ENCODE measurements around the gene INSYN2A.

GRCh38 chr10:127236266-127236665 lies 39.9 kb upstream of the INSYN2A start:
- TF ChIP-seq NBN (conservative IDR thresholded peaks at IDR 0.05) (no peak), CHD4 (IDR thresholded peaks at IDR 0.05; ENCODE audit: borderline replicate concordance, low read length) (no peak), PLSCR1 (CRISPR knock-in tag; IDR thresholded peaks at IDR 0.05; ENCODE audit: borderline replicate concordance) (no peak), SP1 (IDR thresholded peaks at IDR 0.05) (no peak), SP1 (CRISPR knock-in tag; IDR thresholded peaks at IDR 0.05) (no peak), CTCF (CRISPR knock-in tag; IDR thresholded peaks at IDR 0.05) (no peak), DMAP1 (CRISPR knock-in tag; IDR thresholded peaks at IDR 0.05) (no peak), TCF7L2 (IDR thresholded peaks at IDR 0.05; ENCODE audit: low read depth, low read length) (no peak), ZNF138 (CRISPR knock-in tag; IDR thresholded peaks at IDR 0.05; ENCODE audit: low read depth) (no peak), KLF16 (CRISPR knock-in tag; IDR thresholded peaks at IDR 0.05) (no peak), ZNF550 (CRISPR knock-in tag; IDR thresholded peaks at IDR 0.05; ENCODE audit: borderline replicate concordance) (no peak), NFE2L2 (IDR thresholded peaks at IDR 0.05; ENCODE audit: low read length) (no peak), NFKBIZ (CRISPR knock-in tag; IDR thresholded peaks at IDR 0.05) (no peak), KIAA2018 (CRISPR knock-in tag; IDR thresholded peaks at IDR 0.05; ENCODE audit: borderline replicate concordance) (no peak), PREB (CRISPR knock-in tag; IDR thresholded peaks at IDR 0.05) (no peak)

Data from HepG2 (cell line).